Measurements from ENCODE around the gene ASGR1.

ASGR1 gene, protein sequence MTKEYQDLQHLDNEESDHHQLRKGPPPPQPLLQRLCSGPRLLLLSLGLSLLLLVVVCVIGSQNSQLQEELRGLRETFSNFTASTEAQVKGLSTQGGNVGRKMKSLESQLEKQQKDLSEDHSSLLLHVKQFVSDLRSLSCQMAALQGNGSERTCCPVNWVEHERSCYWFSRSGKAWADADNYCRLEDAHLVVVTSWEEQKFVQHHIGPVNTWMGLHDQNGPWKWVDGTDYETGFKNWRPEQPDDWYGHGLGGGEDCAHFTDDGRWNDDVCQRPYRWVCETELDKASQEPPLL

GRCh38 chr17:7179317-7180254 is at the start of gene ASGR1:
Gene ASGR1 (minus strand): TSS chr17:7179370. CDS start chr17:7178563, 807 bp downstream.
- no peak for DNase-seq (ENCODE audit: low spot score)

DNA sequence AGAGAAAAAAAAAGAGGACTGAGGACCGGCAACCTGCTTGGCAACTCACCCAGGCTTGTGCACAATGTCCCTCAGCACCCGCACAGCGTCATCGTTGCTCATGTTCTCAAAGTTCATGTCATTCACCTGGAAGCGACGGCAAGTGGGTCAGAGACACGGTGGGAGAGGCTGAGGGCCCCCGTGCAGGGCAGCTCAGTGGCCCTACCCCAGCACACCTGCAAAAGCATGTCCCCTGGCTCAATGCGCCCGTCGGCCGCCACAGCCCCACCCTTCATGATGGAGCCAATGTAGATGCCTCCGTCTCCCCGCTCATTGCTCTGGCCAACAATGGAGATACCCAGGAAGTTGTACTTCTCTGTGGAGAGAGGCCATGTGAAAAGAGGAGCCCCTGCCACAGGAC is 49.8 kb upstream of the ASGR1 start:
- no peak for DNase-seq (ENCODE audit: low spot score)

DNA sequence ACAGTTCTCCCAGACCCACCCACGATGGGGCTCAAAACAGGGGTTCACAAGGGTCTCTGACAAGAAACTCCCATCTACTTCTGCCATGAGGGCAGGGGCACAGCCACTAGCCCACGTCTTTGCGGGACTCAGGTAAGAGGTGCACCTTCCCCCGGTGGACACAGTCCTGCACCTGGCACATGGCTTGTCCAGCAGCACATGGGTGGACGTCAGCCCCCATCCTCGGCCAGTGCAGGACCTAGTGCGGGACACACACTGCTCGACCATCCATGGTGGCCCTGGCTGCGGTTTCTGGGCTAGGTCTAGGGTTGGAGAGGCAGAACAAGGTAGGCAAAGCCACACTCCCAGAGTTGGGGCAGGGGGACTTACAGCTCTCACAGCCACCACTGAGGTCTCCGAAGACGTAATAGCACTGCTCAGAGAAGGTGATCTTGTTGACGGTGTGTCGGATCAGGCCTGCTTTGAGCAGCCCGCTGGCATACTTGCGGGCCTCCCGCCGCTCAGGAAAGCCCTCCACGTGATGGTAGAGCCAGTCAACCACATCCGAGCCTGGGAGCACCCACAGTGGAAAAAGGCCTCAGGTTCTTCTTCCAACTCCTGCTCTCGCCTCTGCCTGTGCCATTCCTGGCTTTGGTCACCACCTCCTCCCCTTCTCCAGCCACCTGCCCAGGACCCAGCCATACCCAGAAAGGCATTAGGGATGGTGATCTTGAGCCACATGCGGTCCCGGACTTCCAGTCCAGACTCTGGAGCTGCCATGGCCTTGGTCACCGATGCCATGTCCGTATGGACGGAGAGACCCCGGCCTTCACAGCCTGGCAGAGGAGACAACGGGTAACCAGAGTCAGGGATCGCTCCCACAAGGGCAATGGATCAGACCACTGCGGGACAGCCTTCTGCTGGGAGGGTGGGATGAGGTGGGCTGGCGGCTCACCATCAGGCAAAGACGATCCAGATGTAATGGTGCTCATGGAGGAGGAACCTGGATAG is 47.8 kb upstream of the ASGR1 start:
- no peak for DNase-seq (ENCODE audit: low spot score)

- no peak for DNase-seq (ENCODE audit: low spot score)
These were observed 46.7 kb upstream of the ASGR1 start for GRCh38 chr17:7225711-7226331.

GRCh38 chr17:7224661-7225111 is 45.5 kb upstream of the ASGR1 start:
- DNase-seq (ENCODE audit: low spot score), result no peak

DNA sequence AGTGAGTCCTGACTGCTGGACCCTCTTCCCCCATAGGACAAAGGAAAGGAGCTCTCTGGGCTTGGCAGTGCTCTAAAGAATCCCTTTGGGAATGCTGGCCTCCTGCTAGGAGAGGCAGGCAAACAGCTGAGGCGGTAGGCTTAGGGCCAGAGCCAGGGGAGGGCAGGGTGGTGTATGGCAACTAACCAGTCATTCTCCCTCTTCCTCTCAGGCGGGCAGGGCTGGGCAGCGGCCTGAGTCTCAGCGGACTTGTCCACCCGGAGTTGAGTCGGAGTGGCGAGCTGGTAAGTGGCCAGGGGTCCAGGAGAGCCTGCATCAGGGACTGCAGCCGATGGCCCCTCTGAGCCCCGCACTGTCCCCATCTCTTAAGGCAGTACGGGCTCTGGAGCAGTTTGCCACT is 44.9 kb upstream of the ASGR1 start:
- no peak for DNase-seq (ENCODE audit: low spot score)

- no peak for DNase-seq (ENCODE audit: low spot score)
These were observed 44.2 kb upstream of the ASGR1 start for GRCh38 chr17:7223375-7223774.

DNA sequence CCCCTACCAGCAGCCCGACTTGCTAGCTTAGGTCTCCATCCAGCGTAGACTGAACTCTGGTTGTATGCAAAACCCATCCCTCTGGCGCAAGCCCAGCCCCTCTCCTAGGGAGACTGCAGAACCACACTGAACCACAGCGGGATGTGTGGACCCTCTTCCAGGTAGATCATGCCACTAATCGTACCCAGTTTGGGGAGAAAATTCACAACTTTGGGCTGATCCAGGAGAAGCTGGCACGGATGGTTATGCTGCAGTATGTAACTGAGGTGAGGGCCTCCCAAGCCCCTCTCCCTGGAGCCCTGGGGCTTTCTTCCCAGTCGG is 43.8 kb upstream of the ASGR1 start:
- DNase-seq (ENCODE audit: low spot score), result no peak

DNA sequence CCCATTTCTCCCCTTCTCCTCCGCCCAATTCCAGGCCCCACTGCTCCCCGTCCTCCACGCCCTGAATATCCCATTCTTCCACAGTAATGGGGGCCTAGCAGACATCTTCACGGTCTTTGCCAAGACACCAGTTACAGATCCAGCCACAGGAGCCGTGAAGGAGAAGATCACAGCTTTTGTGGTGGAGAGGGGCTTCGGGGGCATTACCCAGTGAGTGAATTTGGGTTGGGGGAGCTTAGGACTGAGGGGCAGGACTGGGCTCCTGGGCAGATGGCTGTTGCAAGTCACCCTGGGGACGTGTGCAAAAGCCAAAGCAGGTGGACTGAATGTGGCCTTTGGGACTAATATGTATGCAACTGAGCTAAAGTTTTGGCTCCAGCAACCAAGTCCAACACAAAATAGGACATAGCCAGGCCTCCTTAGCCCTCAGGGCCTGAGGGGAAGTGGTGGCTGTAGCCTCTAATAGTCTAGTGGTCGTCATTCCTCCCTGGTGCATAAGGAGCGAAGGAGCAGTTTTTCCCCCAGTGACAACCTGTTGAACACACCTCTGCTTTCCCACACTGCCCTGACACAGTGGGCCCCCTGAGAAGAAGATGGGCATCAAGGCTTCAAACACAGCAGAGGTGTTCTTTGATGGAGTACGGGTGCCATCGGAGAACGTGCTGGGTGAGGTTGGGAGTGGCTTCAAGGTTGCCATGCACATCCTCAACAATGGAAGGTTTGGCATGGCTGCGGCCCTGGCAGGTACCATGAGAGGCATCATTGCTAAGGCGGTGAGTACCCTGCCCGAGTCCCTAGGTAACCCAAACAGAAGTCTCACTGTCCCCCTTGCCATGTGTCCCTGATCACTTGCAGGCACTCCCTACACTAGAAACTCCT is 43.2 kb upstream of the ASGR1 start:
- no peak for DNase-seq (ENCODE audit: low spot score)

DNA sequence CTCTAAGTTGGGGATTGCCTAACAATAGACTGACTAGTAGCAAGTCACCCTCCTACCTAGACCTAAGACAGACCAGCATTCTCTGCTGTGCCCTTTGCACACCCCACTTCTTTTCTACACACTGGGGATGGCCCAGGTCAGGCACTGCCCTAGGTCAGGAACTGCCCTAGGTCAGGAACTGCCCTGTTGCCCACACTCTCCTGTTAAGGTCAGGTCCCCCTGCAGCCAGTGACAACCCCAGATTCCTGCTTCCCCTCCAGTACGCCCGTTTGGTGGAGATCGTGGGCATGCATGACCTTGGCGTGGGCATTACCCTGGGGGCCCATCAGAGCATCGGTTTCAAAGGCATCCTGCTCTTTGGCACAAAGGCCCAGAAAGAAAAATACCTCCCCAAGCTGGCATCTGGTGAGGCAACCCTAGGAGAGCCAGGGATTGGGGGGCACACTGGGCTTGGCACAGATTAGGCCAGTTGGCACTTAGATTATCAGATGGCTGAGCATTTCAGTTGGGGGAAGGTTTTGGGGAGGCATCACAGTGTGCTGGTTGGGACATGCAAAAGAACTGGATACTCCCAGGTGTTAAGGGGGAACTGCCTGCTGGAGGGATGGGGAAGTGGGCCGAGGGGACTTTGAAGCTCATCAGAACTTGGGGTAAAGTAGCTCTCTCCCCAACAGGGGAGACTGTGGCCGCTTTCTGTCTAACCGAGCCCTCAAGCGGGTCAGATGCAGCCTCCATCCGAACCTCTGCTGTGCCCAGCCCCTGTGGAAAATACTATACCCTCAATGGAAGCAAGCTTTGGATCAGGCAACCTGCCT is 42.3 kb upstream of the ASGR1 start:
- no peak for DNase-seq (ENCODE audit: low spot score)

DNA sequence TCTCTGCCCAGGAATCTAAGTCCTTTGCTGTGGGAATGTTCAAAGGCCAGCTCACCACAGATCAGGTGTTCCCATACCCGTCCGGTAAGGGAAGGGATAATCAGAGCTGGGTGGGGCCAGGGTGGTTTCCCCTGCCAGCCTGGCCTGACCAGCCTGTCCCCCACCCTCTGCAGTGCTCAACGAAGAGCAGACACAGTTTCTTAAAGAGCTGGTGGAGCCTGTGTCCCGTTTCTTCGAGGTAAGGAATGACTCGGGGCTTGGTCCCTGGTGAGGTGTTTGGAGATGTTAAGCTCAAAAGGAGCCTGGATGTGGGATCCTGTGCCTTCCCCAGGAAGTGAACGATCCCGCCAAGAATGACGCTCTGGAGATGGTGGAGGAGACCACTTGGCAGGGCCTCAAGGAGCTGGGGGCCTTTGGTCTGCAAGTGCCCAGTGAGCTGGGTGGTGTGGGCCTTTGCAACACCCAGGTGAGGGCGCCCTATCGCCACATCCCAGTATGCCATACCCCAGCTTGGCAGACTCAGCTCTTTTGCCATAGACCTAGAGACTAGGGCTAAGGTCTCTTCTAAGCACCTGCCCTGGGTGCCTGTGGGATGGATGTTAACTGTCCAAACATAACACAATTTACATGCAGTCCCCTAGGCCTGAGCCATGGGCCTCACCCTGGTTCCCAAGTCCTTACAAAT is 41.6 kb upstream of the ASGR1 start:
- peak; percentile 62 for DNase-seq (ENCODE audit: low spot score)

GRCh38 chr17:7219812-7220592 is 40.8 kb upstream of the ASGR1 start, which contains the start of the genes ACADVL and DLG4:
Gene ACADVL (plus strand): TSS chr17:7219938. CDS start chr17:7219985, 47 bp downstream.
Gene DLG4 (minus strand): TSS chr17:7219836.
- DNase-seq (ENCODE audit: low spot score), result peak; percentile 67

- no peak for DNase-seq (ENCODE audit: low spot score)
These were observed 40.1 kb upstream of the ASGR1 start for GRCh38 chr17:7219229-7219811.

- no peak for DNase-seq (ENCODE audit: low spot score)
These were observed 39.6 kb upstream of the ASGR1 start for GRCh38 chr17:7218758-7219157.

DNA sequence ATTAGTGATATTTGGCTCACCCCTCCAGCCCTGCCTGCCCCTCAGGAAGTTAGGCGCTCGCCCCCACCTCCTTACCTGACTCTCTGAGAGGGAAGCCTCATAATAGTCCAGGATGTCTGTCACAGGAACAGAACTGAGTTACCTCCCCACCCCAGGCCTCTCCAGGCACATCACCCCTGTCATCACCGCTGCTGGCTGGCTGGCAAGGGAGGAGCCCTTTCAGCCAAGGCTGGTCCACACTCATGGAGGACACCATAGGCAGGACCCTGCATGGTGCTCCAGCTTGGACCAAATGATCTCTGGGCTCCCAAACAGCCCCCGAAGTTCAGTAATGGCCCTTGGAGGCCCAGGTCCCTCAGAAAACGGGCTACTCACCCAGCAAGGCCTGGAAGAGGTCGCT is 39.0 kb upstream of the ASGR1 start:
- peak; percentile 13 for DNase-seq (ENCODE audit: low spot score)

DNA sequence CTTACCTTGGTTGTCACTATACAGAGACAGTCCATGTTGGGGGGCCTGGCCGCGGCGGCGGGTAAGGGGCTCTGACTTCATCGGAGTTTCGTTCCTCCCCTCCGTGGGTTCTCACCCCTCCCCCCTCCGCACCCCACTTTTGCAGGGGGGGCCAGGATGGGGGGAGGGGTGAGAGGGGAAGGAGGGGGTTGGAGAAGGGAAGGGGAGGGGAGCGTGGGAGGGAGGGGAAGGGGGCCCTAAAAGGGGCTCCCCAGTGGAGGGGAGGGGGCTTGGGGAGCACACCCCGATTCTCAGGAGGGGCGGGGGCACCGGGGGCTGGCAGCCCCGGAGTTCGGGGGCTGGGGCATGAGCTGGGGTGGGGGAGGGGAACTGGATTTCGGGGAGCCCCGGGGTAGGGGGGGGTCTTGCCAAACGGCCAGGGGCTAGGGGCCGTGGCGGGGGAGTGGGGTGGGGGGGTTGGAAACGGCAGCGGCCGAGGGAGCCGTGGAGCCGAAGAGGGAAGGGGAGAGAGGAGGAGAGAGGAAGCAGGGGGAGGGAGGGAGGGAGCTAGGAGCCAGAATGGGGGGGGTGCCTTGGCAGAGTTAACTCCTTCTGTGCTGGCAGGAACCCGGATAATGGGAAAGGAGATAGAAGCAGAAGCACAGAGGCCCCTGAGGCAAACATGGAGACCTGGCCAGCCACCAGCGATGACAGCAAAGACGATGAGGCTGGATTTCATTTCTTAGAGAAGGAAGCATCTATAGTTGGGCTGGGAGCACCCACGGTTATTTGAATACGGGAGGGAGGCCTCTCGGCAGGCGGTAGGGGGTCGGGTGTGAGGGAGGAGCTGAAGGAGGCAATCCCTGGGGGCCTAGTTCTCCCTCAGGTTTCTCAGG is 38.2 kb upstream of the ASGR1 start:
- peak; percentile 55 for DNase-seq (ENCODE audit: low spot score)

Measured in NAMALWA (cell line).